Amniotic stem cell (primary cell): Measurements from ENCODE around the gene TTC27.
"Not testable (repeated sequence)": the region's sequence is repeated elsewhere in the genome, so short reads cannot be mapped to it uniquely, and the experiment has no call there.

ENCODE experiments used
- DNase-seq: peaks from one replicate; lab custom pipeline; 2025; lab: John Stamatoyannopoulos, UW

Gene TTC27

DNA sequence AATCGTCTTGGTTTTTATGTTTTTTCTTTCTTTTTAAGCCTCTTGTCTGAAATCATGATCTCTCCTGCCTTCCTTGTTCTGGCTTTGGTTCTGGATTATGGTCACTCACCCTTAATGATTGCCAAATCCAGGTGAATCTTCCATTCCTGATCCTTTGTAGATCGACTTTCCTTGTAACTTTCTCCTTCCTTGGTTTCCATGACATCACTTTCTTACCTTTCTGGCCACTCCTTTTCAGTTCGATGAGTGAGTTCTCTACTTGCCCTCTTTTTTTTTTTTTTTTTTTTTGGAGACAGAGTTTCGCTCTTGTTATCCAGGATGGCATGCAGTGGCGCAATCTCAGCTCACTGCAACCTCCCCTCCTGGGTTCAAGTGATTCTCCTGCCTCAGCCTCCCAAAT, 179.8 kb downstream of the TTC27 start:
- no peak for DNase-seq

DNA sequence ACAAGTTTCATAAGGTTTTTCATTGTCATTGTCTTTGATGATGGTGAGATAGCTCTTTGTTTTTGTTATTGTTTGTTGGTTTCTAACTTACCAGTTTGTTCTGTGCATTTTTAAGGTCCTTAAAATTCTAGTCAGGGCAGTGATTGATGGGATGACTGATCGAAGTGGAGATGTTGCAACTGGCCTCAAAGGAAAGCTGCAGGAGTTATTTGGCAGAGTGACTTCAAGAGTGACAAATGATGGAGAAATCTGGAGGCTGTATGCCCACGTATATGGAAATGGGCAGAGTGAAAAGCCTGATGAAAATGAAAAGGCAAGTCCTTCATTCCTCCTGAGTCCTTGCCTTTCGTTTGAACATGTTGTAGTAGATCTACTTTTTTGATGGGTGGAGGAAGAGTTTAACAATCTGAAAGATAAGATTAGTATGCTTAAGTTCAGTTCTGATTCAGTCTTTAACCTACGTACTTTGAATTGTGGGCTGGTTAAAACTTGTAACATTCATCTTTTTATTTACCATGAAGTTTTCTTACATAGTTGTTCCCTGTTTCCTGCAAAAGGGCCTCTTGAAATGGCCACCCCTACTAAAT, 183.2 kb downstream of the TTC27 start:
- no peak for DNase-seq

DNA sequence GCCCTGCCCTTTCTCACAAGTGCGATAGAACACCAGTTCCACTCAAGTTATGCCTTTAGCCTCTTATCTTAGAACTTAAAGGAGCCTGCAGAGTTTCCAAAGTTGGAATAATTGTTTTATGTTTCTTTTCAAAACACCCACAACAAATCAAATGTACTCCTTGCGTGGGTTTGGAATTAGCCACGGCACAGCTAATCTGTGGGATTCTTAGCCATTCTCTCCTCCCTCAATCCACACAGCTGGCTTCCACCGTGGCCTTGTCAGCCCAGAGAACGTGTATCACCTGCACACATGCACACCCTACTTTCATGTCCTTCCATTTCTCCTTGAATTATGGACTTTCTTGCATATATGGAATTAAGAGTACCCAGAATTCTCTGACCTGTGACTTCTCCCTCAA, 183.8 kb downstream of the TTC27 start:
- no peak for DNase-seq

DNA sequence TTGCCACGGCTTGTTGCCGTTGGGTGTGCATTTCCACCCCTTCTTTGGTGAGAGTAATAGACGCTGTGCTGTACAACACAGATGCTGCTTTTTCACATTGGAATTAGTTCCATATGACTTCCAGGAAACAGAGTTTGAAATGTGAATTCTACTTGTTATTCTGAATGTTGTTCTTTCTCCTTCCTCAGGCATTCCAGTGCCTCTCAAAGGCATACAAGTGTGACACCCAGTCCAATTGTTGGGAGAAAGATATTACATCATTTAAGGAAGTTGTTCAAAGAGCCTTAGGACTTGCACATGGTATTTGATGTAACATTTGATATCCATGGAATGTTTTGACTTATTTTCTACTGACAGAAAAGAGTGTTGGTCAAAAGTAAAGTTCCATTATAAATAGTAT, 184.5 kb downstream of the TTC27 start:
- DNase-seq: no peak

DNA sequence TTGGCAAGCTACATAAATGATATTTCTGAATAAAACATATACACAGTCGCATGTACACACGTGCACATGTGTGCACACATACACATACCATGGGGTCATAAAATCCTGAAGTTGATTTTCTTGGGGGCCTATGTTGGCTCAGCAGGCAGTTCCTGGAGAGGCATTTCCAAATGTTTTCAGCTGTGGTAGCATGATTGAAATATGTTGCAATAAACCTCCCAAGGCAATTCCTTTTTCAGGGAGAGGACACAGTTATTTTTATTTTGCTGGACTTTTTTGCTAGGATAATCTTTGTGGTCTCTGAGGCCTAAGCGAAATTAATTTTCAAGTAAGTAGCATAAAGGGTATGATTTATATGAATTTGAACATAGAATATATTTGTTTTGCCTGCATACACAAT, 192.2 kb downstream of the TTC27 start:
- DNase-seq: no peak

DNA sequence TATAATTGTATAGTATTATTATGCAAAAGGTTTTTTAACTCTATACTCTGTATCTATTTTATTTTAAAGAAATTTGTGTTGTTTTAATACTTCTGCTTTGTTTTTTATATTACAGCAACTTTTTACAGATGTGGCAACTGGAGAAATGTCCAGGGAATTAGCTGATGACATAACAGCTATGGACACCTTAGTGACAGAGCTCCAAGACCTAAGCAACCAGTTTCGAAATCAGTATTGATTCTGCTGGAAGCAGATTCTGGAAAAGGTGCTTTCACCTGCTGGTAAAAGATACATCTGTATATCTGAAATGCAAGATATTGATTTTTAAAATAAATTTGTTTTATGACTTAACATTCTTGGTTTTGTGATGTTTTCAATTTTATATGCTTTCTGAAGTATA, 192.9 kb downstream of the TTC27 start:
- DNase-seq: no peak

DNA sequence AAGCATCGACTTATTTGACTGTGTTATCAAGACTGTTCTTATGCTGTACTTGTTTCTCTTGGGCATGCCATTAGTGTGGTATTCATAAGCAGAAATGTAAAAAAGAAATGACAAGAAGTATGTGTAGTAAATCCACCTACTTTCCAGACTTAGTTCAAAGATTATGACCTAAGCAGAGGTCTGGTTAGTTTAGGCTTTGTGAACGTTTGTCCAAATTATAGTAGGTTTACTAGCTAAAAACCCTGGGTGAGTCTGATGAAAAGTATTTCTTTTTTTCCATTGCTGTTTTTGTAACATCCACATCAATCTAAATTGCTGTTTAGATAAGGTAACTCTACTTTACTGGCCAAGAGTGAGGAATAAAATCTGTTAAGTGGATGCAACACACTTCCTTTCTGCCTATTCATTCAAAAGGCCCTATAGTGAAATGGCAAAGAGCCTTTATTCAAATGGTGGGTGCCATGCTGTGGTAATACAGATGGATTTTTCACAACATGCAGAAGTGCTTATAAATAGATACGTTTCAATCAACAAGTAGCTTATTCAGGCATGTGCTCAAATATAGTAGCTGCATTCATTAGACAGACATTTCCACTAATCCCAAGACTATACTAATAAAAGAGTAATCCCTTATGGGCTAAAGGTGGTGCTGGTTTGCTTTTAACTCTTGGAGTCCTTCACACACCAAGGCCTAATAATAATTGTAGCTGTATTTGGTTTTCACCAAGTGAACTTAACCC, 196.4 kb downstream of the TTC27 start:
- no peak for DNase-seq

DNA sequence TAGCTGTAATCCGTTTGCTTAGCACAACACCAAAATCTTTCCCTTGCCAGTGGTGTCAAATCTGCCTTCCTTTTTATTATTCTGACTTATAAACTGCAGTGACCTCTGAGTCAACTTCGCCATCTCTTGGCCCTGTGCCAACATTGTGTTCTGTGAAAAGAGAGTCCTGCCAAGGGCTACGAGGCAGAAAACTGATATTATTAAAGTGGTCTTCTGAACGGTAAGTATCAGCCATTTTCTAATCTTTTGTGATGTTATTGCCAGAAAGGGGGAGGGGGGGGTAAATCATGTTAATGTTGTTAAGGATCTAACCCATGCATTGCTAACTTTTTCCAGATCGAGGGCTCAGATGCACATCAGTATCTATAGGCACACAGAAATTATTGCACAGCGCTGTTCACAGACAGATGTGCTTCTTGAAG, 197.5 kb downstream of the TTC27 start:
- no peak for DNase-seq

DNA sequence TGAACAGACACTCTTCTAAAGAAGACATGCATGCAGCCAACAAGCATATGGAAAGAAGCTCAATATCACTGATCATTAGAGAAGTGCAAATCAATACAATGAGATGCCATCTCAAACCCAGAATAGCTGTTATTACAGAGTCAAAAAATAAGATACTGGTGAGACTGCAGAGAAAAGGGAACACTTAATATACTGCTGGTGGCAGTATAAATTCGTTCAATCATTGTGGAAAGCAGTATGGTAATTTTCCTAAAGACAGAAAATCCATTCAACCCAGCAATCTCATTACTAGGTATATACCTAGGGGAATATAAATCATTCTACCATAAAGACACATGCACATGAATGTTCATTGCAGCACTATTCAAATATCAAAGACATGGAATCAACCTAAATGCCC, 202.3 kb downstream of the TTC27 start:
- DNase-seq: no peak

DNA sequence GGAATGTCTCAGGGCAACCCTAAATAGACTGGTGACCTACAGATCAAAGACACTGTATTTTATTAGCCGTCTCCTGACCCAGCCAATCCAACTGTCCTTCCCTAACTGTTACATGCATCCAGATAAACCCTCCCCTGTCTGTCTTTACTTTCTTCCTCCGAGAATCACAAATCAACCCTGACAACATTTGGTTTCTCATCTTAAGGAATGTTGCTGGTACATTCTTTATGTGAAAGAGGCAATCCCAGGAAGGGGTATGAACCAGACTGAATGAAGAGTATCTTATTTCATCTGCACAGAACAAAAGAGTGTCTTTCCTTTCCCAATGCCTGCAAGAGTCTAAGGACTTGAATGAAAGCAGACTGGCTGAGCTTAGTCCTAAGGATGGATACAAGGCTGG, 205.0 kb downstream of the TTC27 start:
- DNase-seq: no peak

DNA sequence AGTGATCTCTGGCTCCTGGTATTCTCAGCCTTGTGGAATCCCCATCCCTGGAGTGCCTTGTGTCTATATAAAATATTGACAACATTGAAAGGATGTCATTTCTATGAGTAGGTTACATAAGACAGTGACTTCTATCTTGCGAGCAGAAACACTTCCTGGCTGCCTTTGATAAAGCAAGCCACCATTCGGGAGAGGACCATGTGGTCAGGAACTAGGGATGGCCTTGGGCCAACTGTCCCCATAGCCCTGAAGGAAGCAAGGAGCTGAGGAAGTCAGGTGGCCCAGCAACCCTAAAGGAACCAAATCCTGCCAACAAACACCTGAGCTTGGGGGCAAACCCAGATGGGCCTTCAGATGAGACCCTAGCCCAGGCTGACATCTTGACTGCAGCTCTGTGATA, 205.9 kb downstream of the TTC27 start:
- no peak for DNase-seq

DNA sequence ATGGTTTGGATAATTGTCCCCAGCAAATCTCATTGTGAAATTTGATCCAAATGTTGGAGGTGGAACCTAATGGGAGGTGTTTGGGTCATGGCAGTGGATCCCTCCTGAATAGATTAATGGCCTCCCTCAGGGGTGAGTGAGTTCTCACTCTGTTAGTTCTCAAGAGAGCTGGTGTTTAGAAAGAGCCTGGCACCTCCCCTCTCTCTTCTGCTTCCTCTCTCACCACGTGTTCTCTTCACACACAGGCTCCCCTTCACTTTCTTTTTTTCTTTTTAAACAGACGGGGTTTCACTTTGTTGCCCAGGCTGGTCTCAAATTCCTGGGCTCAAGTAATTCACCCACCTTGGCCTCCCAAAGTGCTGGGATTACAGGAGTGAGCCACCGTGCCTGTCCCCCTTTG, 207.3 kb downstream of the TTC27 start:
- no peak for DNase-seq

DNA sequence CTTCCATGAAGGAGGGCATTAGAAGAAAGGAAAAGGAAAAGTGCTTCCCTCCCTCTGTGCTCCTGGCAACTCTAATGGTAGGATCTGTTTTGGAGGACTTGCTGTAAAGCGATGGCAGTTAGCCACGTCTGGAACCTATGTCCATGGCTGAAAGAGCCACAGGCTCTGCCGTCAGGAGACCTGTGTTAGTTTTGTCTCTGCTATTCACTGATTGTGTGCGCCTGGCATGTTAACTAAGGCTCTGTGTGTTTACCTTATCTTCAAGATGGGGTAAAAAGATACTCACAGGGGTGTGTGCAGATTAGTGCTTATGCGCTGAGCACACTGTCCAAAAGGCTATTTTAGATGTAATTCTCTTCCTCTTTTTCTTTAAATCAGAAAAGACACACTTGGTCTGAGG, 209.1 kb downstream of the TTC27 start:
- DNase-seq: no peak

DNA sequence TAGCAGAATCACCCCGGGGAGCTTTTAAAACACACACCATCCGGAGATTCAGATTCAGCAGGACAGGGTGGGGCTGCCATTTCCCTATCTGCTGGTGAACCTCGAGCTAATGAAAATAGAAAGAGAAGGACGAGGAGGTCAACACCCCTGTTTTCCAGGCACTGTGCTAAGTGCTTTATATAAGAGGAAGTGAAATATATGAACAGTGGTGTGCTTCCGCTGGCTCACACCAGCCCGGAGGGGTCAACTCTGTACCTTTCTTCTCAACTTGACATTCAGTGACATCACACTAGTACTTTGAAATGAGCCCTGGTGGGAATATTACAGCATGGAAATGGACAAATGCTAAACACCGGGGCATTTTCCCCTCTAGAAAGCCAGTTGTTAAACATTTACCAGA, 210.6 kb downstream of the TTC27 start:
- DNase-seq: no peak

DNA sequence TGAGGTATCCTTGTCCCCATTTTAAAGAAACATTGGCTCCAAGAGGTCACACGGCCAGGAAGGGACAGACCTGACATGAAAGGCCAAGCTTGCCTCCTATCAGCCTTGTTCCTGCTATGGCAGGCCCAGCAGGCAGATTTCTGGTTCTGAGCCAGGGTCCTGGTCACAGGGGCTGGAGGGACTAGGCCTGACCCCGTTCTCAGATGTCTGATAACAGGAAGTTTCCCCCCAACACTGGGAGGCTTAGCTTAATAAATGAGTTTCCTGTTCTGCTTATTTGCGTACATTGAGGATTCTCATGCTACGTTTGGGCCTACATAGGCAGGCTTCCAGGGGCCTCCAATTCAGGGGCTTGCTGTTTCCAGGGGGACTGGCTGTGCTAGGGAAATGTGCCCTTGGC, 211.1 kb downstream of the TTC27 start:
- DNase-seq: no peak

DNA sequence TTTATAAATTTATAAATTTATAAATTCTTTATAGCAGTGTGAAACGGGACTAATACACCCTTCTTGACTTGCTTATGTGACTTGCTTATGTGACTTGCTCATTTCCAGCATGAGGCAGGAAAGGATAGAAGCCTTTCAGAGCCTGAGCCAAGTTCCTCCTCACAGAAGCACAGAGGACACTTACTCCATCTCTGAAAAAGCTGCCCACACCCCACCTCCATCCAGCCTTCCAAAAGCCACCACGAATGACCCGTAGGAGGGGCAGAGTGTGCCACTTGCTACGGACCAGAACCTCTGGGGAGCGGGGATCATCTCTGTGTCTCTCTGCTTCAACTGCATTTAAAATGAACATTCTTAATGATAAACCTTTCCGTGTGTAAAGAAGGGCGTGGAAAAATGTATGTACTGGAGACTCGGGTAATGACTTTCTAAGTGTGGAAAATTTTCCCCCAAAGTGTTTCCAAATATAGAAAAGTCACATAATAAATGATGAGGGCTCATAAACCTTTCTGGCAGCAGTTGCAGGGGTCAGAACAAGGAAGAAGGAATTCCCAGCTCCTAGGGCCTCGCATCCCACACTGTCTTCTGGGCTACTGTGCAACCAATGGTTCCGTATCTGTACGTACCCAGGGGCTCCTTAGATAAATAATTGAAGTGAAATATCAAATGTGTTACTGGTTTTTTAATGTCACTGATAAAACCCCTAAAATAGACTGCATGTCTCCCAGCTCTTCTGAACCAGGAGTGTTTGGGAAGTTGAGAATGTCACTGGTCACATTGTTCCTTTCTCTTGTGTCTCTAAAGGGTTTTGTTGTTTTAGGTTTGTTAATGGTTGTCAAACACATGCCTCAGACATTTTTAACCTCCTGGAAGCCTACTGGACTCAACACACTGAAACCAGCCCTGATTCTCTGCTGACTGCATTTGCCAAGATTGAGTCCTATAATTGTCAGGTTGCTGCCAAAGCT, 214.4 kb downstream of the TTC27 start:
- no peak for DNase-seq

DNA sequence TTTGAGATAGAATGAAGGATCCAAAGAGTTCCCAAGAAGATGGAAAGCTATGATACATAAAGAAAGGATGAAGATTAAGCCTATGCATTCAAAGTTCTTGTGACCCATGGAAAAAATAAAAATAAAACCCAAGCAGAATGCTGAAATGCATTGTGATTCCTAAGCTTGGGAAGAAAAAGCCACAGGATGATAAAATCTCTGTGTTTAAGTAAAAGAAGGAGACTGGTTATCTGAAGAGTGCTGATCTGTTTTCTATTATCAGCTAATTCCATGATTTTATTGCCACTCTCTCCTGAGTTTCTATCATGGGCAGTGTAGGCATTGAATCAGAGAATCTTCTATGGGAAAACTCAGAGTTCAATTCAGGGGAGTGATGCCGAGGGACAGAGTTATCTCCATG, 215.8 kb downstream of the TTC27 start:
- DNase-seq: no peak

DNA sequence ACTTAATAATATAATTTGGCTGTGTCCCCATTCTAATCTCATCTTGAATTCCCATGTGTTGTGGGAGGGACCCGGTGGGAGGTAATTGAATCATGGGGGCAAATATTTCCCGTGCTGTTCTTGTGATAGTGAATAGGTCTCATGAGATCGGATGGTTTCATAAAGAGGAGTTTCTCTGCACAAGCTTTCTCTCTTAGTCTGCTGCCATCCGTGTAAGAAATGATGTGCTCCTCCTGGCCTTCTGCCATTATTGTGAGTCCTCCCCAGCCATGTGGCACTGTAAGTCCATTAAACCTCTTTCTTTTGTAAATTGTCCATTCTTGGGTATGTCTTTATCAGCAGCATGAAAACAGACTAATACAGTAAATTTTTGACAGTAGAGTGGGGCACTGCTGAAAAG, 216.4 kb downstream of the TTC27 start:
- no peak for DNase-seq

DNA sequence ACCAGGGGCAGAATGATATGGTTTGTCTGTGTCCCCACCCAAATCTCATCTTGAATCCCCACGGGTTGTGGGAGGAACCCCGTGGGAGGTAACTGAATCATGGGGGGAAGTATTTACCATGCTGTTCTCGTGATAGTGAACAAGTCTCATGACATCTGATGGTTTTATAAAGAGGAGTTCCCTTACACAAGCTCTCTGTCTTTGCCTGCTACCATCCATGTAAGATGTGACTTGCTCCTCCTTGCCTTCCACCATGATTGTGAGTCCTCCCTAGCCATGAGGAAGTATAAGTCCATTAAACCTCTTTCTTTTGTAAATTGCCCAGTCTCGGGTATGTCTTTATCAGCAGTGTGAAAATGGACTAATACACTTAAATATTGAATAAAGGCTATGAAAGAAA, 218.4 kb downstream of the TTC27 start:
- not testable (repeated sequence) for DNase-seq

DNA sequence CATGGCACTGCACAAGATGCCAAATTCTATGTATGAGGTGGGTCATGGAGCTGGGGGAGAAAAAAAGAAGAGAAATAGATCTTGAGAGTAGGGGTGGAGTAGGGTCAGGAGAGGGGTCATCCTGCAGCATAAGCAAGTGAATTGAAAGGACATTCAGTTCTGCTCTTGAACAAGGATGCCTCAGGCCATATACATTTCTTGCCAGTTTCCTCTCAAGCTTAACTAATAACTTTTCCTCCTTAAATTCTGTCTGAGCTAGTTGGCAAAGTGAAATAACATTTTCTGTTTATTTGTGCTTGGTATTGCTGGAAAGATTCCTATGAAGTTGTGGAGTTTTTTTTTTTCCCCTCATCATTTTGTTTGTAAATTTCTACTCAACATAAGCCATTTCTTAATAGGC, 219.9 kb downstream of the TTC27 start:
- DNase-seq: no peak

DNA sequence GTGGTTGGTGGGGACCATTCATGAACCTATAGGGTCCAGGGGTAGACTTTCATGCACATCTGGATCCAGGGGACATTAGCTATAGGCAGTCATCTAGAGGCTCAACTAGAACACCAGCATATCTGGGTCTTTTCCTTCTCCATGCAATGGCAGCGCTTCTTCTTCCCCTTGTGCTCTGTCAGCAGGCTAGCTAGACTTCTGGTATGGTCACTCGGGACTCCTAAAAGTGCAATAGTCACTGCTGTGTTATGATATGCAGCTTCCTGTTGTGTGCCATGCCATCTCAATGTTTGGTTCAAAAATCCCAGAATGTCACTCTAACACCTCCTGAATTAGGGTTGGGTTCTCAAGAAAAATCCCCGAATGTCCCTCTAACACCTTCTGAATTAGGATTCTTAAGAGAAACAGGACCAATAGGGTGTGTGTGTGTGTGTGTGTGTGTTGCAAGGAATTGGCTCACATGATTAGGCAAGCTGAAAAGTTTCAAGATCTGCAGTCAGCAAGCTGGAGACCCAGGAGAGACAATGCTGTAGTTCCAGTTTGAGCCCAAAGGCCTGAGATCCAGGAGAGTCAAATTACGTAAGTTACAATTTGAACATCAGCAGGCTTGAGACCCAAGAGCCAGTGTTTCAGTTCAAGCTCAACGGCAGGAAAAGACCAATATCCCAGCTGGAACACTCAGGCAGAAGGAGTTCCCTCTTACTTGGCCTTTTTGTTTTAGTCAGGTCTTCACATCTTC, 221.8 kb downstream of the TTC27 start:
- no peak for DNase-seq

DNA sequence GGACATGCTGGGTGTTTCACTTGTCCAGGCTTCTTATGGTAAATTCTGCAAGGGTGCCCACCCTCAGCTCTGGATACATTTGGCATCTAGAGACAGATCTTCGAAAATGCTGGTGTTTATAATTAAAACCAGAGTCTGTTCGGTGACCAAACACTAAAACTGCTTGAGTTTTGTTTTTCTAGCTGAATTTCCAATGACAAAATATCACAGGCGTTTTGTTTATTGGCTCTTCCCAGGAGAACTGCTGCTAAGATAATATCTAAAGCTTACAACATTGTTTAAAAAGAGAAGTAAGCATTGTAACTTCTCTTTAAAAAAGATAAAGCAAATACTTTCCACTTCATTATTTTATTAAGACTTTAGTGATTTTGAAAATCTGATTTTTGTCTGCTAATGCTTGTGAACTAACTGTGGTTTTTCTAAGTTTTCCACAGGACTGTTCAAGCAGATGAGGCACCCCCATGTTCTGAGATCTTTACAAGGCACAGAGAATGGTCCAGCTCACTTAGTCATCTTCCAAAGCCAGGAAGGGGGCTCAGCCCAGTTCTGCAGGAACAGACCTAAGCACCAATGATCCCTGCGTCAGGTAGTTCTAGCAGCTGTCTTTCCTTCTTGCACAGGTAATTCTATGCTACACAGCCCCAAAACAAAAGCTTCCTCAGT, 224.1 kb downstream of the TTC27 start:
- no peak for DNase-seq
